ENCODE measurements around the gene HSPB8. TPM values are rescaled to one million over a fixed set of nuclear protein-coding genes. Genes with fewer than 3 reads are reported as not detected.

HSPB8 gene
- polyA plus RNA-seq, 1 donor from 2014 or later = not detected

GRCh38 chr12:119168721-119169120 lies 10.0 kb upstream of the HSPB8 start:
- no peaks in the 10 kb centered on the region for H4K20me1 ChIP-seq (ENCODE audit: insufficient read depth)
- H3K4me3 ChIP-seq (ENCODE audit: low read length) = no peak overlapping the region
- no peaks in the 10 kb centered on the region for H3K79me2 ChIP-seq (replicated peaks; ENCODE audit: insufficient read depth, low read length)
- no peak overlapping the region for H2AFZ ChIP-seq (ENCODE audit: low read depth, low read length)
- H3K27ac ChIP-seq (ENCODE audit: low read length) = no peak overlapping the region
- H3K9ac ChIP-seq (ENCODE audit: low read length) = no peak overlapping the region
- H3K36me3 ChIP-seq (ENCODE audit: insufficient read depth, low read length) = no peaks in the 10 kb centered on the region
- TF ChIP-seq SMC3 (conservative IDR thresholded peaks at IDR 0.05; ENCODE audit: poor library complexity) = no peak
- no peak for TF ChIP-seq MXI1 (conservative IDR thresholded peaks at IDR 0.05; ENCODE audit: poor library complexity, severe bottlenecking)
- no peak for TF ChIP-seq EP300 (conservative IDR thresholded peaks at IDR 0.05; ENCODE audit: poor library complexity, severe bottlenecking)
- TF ChIP-seq, protein P1, sequence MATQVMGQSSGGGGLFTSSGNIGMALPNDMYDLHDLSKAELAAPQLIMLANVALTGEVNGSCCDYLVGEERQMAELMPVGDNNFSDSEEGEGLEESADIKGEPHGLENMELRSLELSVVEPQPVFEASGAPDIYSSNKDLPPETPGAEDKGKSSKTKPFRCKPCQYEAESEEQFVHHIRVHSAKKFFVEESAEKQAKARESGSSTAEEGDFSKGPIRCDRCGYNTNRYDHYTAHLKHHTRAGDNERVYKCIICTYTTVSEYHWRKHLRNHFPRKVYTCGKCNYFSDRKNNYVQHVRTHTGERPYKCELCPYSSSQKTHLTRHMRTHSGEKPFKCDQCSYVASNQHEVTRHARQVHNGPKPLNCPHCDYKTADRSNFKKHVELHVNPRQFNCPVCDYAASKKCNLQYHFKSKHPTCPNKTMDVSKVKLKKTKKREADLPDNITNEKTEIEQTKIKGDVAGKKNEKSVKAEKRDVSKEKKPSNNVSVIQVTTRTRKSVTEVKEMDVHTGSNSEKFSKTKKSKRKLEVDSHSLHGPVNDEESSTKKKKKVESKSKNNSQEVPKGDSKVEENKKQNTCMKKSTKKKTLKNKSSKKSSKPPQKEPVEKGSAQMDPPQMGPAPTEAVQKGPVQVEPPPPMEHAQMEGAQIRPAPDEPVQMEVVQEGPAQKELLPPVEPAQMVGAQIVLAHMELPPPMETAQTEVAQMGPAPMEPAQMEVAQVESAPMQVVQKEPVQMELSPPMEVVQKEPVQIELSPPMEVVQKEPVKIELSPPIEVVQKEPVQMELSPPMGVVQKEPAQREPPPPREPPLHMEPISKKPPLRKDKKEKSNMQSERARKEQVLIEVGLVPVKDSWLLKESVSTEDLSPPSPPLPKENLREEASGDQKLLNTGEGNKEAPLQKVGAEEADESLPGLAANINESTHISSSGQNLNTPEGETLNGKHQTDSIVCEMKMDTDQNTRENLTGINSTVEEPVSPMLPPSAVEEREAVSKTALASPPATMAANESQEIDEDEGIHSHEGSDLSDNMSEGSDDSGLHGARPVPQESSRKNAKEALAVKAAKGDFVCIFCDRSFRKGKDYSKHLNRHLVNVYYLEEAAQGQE (IDR thresholded peaks at IDR 0.05; ENCODE audit: borderline replicate concordance) = no peak
- TF ChIP-seq RAD21 (conservative IDR thresholded peaks at IDR 0.05) = no peak
- TF ChIP-seq POLR2AphosphoS5 (IDR thresholded peaks at IDR 0.05) = no peak
- TF ChIP-seq CTCF (IDR thresholded peaks at IDR 0.05; ENCODE audit: poor library complexity, severe bottlenecking) = no peak
- no peak for TF ChIP-seq EZH2 (IDR thresholded peaks at IDR 0.05; ENCODE audit: borderline replicate concordance, insufficient read depth, low read length, poor library complexity, severe bottlenecking)
- no peak for TF ChIP-seq TAF1 (IDR thresholded peaks at IDR 0.05; ENCODE audit: low read depth)
- H3K9me2 ChIP-seq (ENCODE audit: insufficient read depth, low read length) = no peaks in the 10 kb centered on the region
- no peaks in the 10 kb centered on the region for H3F3A ChIP-seq (ENCODE audit: insufficient read depth, low read length, poor library complexity, severe bottlenecking)
- no peaks in the 10 kb centered on the region for H3K27me3 ChIP-seq (ENCODE audit: insufficient read depth, low read depth, low read length)
- H3K4me2 ChIP-seq (ENCODE audit: low read length) = no peak overlapping the region
- H3K9me3 ChIP-seq (ENCODE audit: low read length) = no peaks in the 10 kb centered on the region

DNA sequence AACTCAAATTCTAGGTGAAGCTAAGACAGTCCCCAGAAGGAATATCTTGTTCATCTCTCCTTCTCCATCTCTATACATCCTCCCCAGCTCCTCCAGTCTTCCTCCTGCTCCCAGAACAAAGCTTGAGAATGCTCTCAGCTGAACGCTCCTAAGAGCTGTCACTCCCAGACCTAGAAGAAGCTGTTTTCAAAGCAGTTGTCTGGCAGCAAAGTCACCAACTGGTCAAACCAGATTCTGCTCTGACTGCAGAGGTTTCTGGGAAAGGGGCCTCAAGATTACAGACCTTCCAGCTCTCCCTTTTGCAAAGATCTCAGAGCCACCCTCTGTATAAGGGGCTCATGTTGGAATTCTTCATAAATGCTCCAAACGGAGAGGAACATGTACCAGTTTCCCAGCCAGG lies 9.6 kb upstream of the HSPB8 start:
- Histone ChIP-seq H3K27ac (ENCODE audit: low read length) (no peak overlapping the region), H3F3A (ENCODE audit: insufficient read depth, low read length, poor library complexity, severe bottlenecking) (no peaks in the 10 kb centered on the region), H3K4me2 (ENCODE audit: low read length) (no peak overlapping the region), H2AFZ (ENCODE audit: low read depth, low read length) (no peak overlapping the region), H3K9me2 (ENCODE audit: insufficient read depth, low read length) (no peaks in the 10 kb centered on the region), H3K79me2 (replicated peaks; ENCODE audit: insufficient read depth, low read length) (no peaks in the 10 kb centered on the region), H3K9ac (ENCODE audit: low read length) (no peak overlapping the region), H4K20me1 (ENCODE audit: insufficient read depth) (no peaks in the 10 kb centered on the region), H3K36me3 (ENCODE audit: insufficient read depth, low read length) (no peaks in the 10 kb centered on the region), H3K9me3 (ENCODE audit: low read length) (no peaks in the 10 kb centered on the region), H3K27me3 (ENCODE audit: insufficient read depth, low read depth, low read length) (no peaks in the 10 kb centered on the region), H3K4me3 (ENCODE audit: low read length) (no peak overlapping the region)
- TF ChIP-seq, protein P1 (IDR thresholded peaks at IDR 0.05; ENCODE audit: borderline replicate concordance) = no peak
- no peak for TF ChIP-seq CTCF (IDR thresholded peaks at IDR 0.05; ENCODE audit: poor library complexity, severe bottlenecking)
- no peak for TF ChIP-seq SMC3 (conservative IDR thresholded peaks at IDR 0.05; ENCODE audit: poor library complexity)
